Heart left ventricle (tissue), 13 donors: ENCODE data around the gene SYK.

Experiments
- CTCF ChIP-seq, 12 donors: fragments of 200-600 bp; sonication (generic) in 4 of 12; IDR thresholded peaks; one replicate each; pipeline versions ENCODE4 v1.5.0 to v1.8.0; 2018 to 2022; ENCODE audit warnings: antibody characterized with exemption in 12 of 12, mild to moderate bottlenecking in 5 of 12
- POLR2A ChIP-seq, 2 donors: fragments of 450-650 bp; IDR thresholded peaks; one replicate each; pipeline ENCODE4 v1.6.1; 2017; ENCODE audit warnings: antibody characterized with exemption in 2 of 2, mild to moderate bottlenecking in 2 of 2, moderate library complexity in 2 of 2
- donor health status: ischemic (EF 13 %, LVEDD 7.1; RV severe dilation, severe dysfunction).
- donor health status: DM: no; HTN: yes; CAD: no.
- donor health status: DM: no; HTN: no; CAD: no.
- donor health status: ischemic (EF 25% LVEDD 6.9; RV normal size, moderate dysfunction).
- donor health status: ischemic (EF 25% LVEDD 5.7; RV mildly dilated, moderate dysfunction).
- donor health status: ischemic (EF 35%, LVEDD 5.7; RV mildly dilated, moderate dysfunction).
- donor health status: nonischemic (EF 11% LVEDD 7.7; RV severe dilation, severe dysfunction).
- donor health status: DM: yes; HTN: yes; CAD: no.
- donor health status: PGD.
- donor health status: ischemic (EF 29% LVEDD 5.4; RV normal size, mild dysfunction).
- donor health status: nonischemic (EF 23%, LVEDD 6.1; RV moderate dilation, normal function).

GRCh38 chr9:90940280-90940679 is 138.7 kb downstream of the SYK start:
- no peak for TF ChIP-seq CTCF (IDR thresholded peaks at IDR 0.05)
- TF ChIP-seq POLR2A (IDR thresholded peaks at IDR 0.05), result no peak
